ENCODE measurements around the gene NRXN3.

DNA sequence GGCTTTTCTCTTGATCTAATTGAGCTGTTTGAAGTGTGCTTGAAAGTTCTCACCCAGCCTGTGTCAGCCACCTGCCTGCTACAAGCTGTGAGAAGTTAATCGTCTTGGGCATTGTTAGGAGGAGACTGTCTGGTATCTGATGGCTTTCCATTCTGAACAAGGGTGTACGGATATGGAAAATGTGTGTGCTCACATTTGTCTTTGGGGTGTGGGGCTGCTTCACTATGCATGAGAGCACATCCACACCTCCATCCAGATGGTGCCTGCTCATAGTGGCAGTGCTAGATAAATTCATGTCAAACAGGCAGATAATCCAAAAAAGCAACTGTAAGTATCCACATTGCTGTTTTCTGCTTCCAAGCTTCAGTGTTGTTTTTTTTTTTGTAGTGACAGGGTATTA lies 1578.9 kb downstream of the NRXN3 start:
- TF ChIP-seq CTBP1 (IDR thresholded peaks at IDR 0.05; ENCODE audit: borderline replicate concordance) (no peak), ARNT (IDR thresholded peaks at IDR 0.05) (no peak), SUZ12 (IDR thresholded peaks at IDR 0.05) (no peak), FOXM1 (IDR thresholded peaks at IDR 0.05; ENCODE audit: borderline replicate concordance) (no peak), ELF4 (IDR thresholded peaks at IDR 0.05) (no peak), TARDBP (IDR thresholded peaks at IDR 0.05) (no peak), SP1 (IDR thresholded peaks at IDR 0.05) (no peak)

Data from HEK293T (cell line).